Gastroesophageal sphincter (tissue), 4 donors: ENCODE data around the gene PLCB4. TPM values are rescaled to one million over a fixed set of nuclear protein-coding genes. Genes with fewer than 3 reads are reported as not detected.

ENCODE experiments used
- ATAC-seq: fragments of 150-250 bp; one replicate; pipeline ENCODE4 v1.9.1; 2016; ENCODE audit warnings: mild to moderate bottlenecking, moderate library complexity
- H3K27ac ChIP-seq, 4 donors: fragments of 200-600 bp; sonication (generic) in 3 of 4; 1 replicate in 3 of 4; 2 replicates in 1 of 4; pipeline ENCODE4 v1.5.1; 2016 to 2019
- H3K27me3 ChIP-seq: fragments of 200-600 bp; sonication (generic); one replicate; pipeline ENCODE4 v1.5.1; 2019
- H3K36me3 ChIP-seq, 2 donors: fragments of 200-600 bp; sonication (generic); one replicate each; pipeline ENCODE4 v1.5.1; 2019; ENCODE audit warnings: control low read depth in 1 of 2
- H3K4me1 ChIP-seq, 3 donors: fragments of 200-600 bp; sonication (generic); 1 replicate in 2 of 3; 2 replicates in 1 of 3; pipeline ENCODE4 v1.5.1; 2016 to 2019; ENCODE audit warnings: control low read depth in 2 of 3
- H3K4me3 ChIP-seq, 2 donors: fragments of 200-600 bp; sonication (generic); one replicate each; pipeline ENCODE4 v1.5.1; 2019; ENCODE audit warnings: mild to moderate bottlenecking in 1 of 2, moderate library complexity in 1 of 2
- H3K9me3 ChIP-seq, 3 donors: fragments of 200-600 bp; sonication (generic); one replicate each; pipeline ENCODE4 v1.5.1; 2017 to 2019; ENCODE audit warnings: control low read depth in 2 of 3
- CTCF ChIP-seq, 4 experiments: fragments of 200-600 bp in 2 of 4; fragments of 450-650 bp in 2 of 4; sonication (generic) in 1 of 4; IDR thresholded peaks; one replicate each; pipeline ENCODE4 v1.5.1; 2017 to 2019; ENCODE audit warnings: antibody characterized with exemption in 4 of 4, mild to moderate bottlenecking in 2 of 4, moderate library complexity in 2 of 4
- EP300 ChIP-seq: sonication (generic); formaldehyde crosslinking; IDR thresholded peaks from one replicate; pipeline ENCODE4 v1.6.1; 2017; ENCODE audit warnings: antibody characterized with exemption, mild to moderate bottlenecking
- POLR2A ChIP-seq, 2 donors: fragments of 450-650 bp; IDR thresholded peaks; one replicate each; pipeline ENCODE4 v1.6.1; 2017; ENCODE audit warnings: antibody characterized with exemption in 2 of 2, mild to moderate bottlenecking in 2 of 2, moderate library complexity in 1 of 2
- POLR2AphosphoS5 ChIP-seq: sonication (generic); formaldehyde crosslinking; IDR thresholded peaks from one replicate; pipeline ENCODE4 v1.6.1; 2017; ENCODE audit warnings: antibody characterized with exemption
- WGBS, 2 donors: methylation state at CpG; one replicate each; pipeline ENCODE4 v1.1.5; 2018; ENCODE audit warnings: low coverage in 1 of 2; 5-methylcytosine and 5-hydroxymethylcytosine counted together
- total RNA-seq, 4 donors: library from RNA; depleted of rRNA; stranded (reverse); fragments of >200 nt; gene quantifications; one replicate each; pipeline ENCODE4 v1.1.0, GENCODE V29; 2016

Gene PLCB4
- total RNA-seq, 4 donors from 2014 or later: 21.9 to 109 (median 59.1) TPM

- peaks cover 0 to 26% (median 12%) of the 10 kb centered on the region in 3 donors for H3K4me1 ChIP-seq
- peak overlapping the region in 1 of 2 donors; percentile 35 for H3K4me3 ChIP-seq
- no peaks in the 10 kb centered on the region for H3K36me3 ChIP-seq
- TF ChIP-seq POLR2AphosphoS5: no peak
- no peak for TF ChIP-seq CTCF (IDR thresholded peaks at IDR 0.05)
- TF ChIP-seq POLR2A (IDR thresholded peaks at IDR 0.05): no peak
- TF ChIP-seq EP300: no peak
- 0% methylated on average over 1 of the region's 38 CpGs; no CpG with 5 or more reads in 1 of the 2 donors for WGBS, 2 donors
- ATAC-seq: no peak
- H3K27ac ChIP-seq: no peak overlapping the region
- no peaks in the 10 kb centered on the region for H3K9me3 ChIP-seq
- H3K27me3 ChIP-seq: peaks cover 71% of the 10 kb centered on the region
Observed at GRCh38 chr20:9515741-9516233, 446.9 kb downstream of the PLCB4 start.

- H3K4me1 ChIP-seq: peaks cover 0 to 26% (median 12%) of the 10 kb centered on the region in 3 donors
- peaks cover 71% of the 10 kb centered on the region for H3K27me3 ChIP-seq
- H3K27ac ChIP-seq: no peak overlapping the region
- H3K4me3 ChIP-seq: peak overlapping the region in 1 of 2 donors; percentile 35
- 21 to 25% methylated on average over 4 to 6 of the region's 28 CpGs for WGBS, 2 donors
- TF ChIP-seq POLR2AphosphoS5 (no peak), CTCF (IDR thresholded peaks at IDR 0.05) (no peak), EP300 (no peak), POLR2A (IDR thresholded peaks at IDR 0.05) (no peak)
- ATAC-seq: no peak
- H3K9me3 ChIP-seq: no peaks in the 10 kb centered on the region
- H3K36me3 ChIP-seq: no peaks in the 10 kb centered on the region
Observed at GRCh38 chr20:9516234-9516871, 447.5 kb downstream of the PLCB4 start.

GRCh38 chr20:9517297-9518162, 448.6 kb downstream of the PLCB4 start:
- Histone ChIP-seq H3K27ac (no peak overlapping the region), H3K36me3 (no peaks in the 10 kb centered on the region), H3K27me3 (peaks cover 72% of the 10 kb centered on the region), H3K4me3 (no peak overlapping the region), H3K9me3 (no peaks in the 10 kb centered on the region), H3K4me1 (peaks cover 0 to 26% (median 12%) of the 10 kb centered on the region in 3 donors)
- 54 to 56% methylated on average over 4 to 7 of the region's 8 CpGs for WGBS, 2 donors
- no peak for ATAC-seq
- TF ChIP-seq POLR2AphosphoS5 (no peak), CTCF (IDR thresholded peaks at IDR 0.05) (no peak), POLR2A (IDR thresholded peaks at IDR 0.05) (no peak), EP300 (no peak)

- peaks cover 0 to 26% (median 12%) of the 10 kb centered on the region in 3 donors for H3K4me1 ChIP-seq
- H3K4me3 ChIP-seq: no peak overlapping the region
- ATAC-seq: no peak
- TF ChIP-seq POLR2AphosphoS5: no peak
- TF ChIP-seq CTCF (IDR thresholded peaks at IDR 0.05): no peak
- no peak for TF ChIP-seq POLR2A (IDR thresholded peaks at IDR 0.05)
- no peak for TF ChIP-seq EP300
- 35 to 36% methylated on average over 3 to 7 of the region's 8 CpGs for WGBS, 2 donors
- peaks cover 72% of the 10 kb centered on the region for H3K27me3 ChIP-seq
- no peaks in the 10 kb centered on the region for H3K36me3 ChIP-seq
- H3K27ac ChIP-seq: no peak overlapping the region
- no peaks in the 10 kb centered on the region for H3K9me3 ChIP-seq
Observed at GRCh38 chr20:9518576-9519175, 449.8 kb downstream of the PLCB4 start.
